ENCODE data around the gene PIGM. TPM values are rescaled to one million over a fixed set of nuclear protein-coding genes. Genes with fewer than 3 reads are reported as not detected.
A peak's percentile ranks its signal among the peaks of the same experiment; 100 is the strongest.

The PIGM gene
- total RNA-seq, 6 experiments from 2014 or later, result 3.3 to 4.7 (median 3.9) TPM

GRCh38 chr1:159994896-159995295 lies 36.9 kb downstream of the PIGM start:
- Histone ChIP-seq H3K27me3 (no peaks in the 10 kb centered on the region), H3K9me3 (no peaks in the 10 kb centered on the region), H3K27ac (no peak overlapping the region), H3K4me3 (no peak overlapping the region), H3K36me3 (no peaks in the 10 kb centered on the region), H3K4me1 (peaks cover 0 to 11% (median 5%) of the 10 kb centered on the region in 4 donors)
- WGBS (ENCODE audit: insufficient coverage, low coverage, low lambda C conversion rate, missing lambda C conversion rate), result 70% methylated on average over 2 of the region's 2 CpGs
- DNase-seq (no peak), ATAC-seq (no peak)
- intact Hi-C loops (cut with DNase I), result no loop called here
- TF ChIP-seq CTCF (IDR thresholded peaks at IDR 0.05), result no peak
- TF ChIP-seq POLR2A (IDR thresholded peaks at IDR 0.05), result no peak

- no peak overlapping the region for H3K4me3 ChIP-seq
- H3K9me3 ChIP-seq, result no peaks in the 10 kb centered on the region
- intact Hi-C loops (cut with DNase I), result no loop called here
- H3K36me3 ChIP-seq, result no peaks in the 10 kb centered on the region
- H3K4me1 ChIP-seq, result peaks cover 0 to 11% (median 5%) of the 10 kb centered on the region in 4 donors
- ATAC-seq (no peak), DNase-seq (no peak)
- no peak for TF ChIP-seq CTCF (IDR thresholded peaks at IDR 0.05)
- no peak for TF ChIP-seq POLR2A (IDR thresholded peaks at IDR 0.05)
- 55% methylated on average over 2 of the region's 2 CpGs for WGBS (ENCODE audit: insufficient coverage, low coverage, low lambda C conversion rate, missing lambda C conversion rate)
- no peak overlapping the region for H3K27ac ChIP-seq
- H3K27me3 ChIP-seq, result no peaks in the 10 kb centered on the region
Measured at GRCh38 chr1:159993911-159994310, 37.9 kb downstream of the PIGM start.

- Histone ChIP-seq H3K4me1 (peaks cover 0 to 11% (median 5%) of the 10 kb centered on the region in 4 donors), H3K9me3 (no peaks in the 10 kb centered on the region), H3K27me3 (no peaks in the 10 kb centered on the region), H3K4me3 (no peak overlapping the region), H3K36me3 (no peaks in the 10 kb centered on the region), H3K27ac (peak overlapping the region; percentile 21 to 71 (median 36))
- DNase-seq (no peak), ATAC-seq (peak; percentile 38 to 65 (median 58))
- WGBS (ENCODE audit: insufficient coverage, low coverage, low lambda C conversion rate, missing lambda C conversion rate), result no CpG with 5 or more reads among the region's 1 CpG
- intact Hi-C loops (cut with DNase I), result no loop called here
- TF ChIP-seq CTCF (IDR thresholded peaks at IDR 0.05) (no peak), POLR2A (IDR thresholded peaks at IDR 0.05) (no peak)
Measured at GRCh38 chr1:159992161-159992560, 39.6 kb downstream of the PIGM start.

DNA sequence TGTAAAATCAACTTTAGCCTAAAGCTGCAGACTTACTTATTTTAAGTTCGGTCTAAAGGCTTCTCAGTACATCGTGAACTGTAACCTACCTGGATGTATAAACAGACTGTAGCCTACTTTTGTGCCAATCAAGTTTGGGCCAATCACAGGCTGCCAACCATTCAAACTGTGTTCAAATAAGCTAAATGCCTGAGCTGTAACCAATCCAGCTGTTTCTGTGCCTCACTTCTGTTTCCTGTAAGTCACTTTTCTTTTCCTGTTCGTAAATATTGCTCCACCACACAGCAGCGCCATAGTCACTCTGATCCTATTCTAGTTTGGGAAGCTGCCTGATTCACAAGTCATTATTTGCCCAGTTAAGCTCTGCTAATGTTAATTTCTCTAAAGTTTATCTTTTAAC lies 40.3 kb downstream of the PIGM start:
- intact Hi-C loops (cut with DNase I), result no loop called here
- peak overlapping the region; percentile 21 to 71 (median 36) for H3K27ac ChIP-seq
- H3K27me3 ChIP-seq, result no peaks in the 10 kb centered on the region
- peak in 2 of 3 donors; percentile 61 to 78 for DNase-seq
- WGBS (ENCODE audit: insufficient coverage, low coverage, low lambda C conversion rate, missing lambda C conversion rate), result 3% methylated on average over 4 of the region's 4 CpGs
- ATAC-seq, result peak; percentile 93 to 96 (median 95)
- no peaks in the 10 kb centered on the region for H3K9me3 ChIP-seq
- no peaks in the 10 kb centered on the region for H3K36me3 ChIP-seq
- H3K4me1 ChIP-seq, result peaks cover 0 to 11% (median 5%) of the 10 kb centered on the region in 4 donors
- peak overlapping the region in 2 of 3 donors; percentile 31 to 39 for H3K4me3 ChIP-seq
- TF ChIP-seq POLR2A (IDR thresholded peaks at IDR 0.05) (peak; percentile 72), CTCF (IDR thresholded peaks at IDR 0.05) (no peak)

DNA sequence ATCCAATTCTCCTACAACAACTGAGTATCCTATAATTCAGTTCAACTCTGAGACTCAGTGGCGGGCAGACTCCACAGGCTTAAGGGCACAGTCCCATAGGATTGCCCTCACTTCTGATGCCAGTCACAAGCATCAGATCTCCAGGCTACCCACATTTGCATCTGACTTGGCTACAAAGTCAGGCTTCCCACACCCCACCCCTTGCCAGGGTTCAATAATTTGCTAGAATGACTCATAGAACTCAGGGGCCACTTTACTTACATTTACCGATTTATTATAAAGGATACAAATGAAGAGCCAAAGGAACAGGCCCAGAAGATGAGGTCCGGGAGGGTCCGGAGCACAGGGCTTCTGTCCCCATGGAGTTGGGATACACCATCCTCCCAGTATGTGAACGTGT lies 41.8 kb downstream of the PIGM start:
- Histone ChIP-seq H3K4me3 (no peak overlapping the region), H3K4me1 (peaks cover 0 to 16% (median 5%) of the 10 kb centered on the region in 4 donors), H3K27me3 (no peaks in the 10 kb centered on the region), H3K36me3 (no peaks in the 10 kb centered on the region), H3K27ac (no peak overlapping the region), H3K9me3 (no peaks in the 10 kb centered on the region)
- TF ChIP-seq POLR2A (IDR thresholded peaks at IDR 0.05), result no peak
- TF ChIP-seq CTCF (IDR thresholded peaks at IDR 0.05), result no peak
- ATAC-seq (no peak), DNase-seq (no peak)
- 82% methylated on average over 3 of the region's 5 CpGs for WGBS (ENCODE audit: insufficient coverage, low coverage, low lambda C conversion rate, missing lambda C conversion rate)
- intact Hi-C loops (cut with DNase I), result no loop called here

All from right lobe of liver (tissue), 6 donors.